Fibroblast of gingiva (primary cell): ENCODE results near the gene HIVEP2.

Experiments used
- DNase-seq: peaks from one replicate; pipeline ENCODE4 v3.0.0-alpha.2; 2011; ENCODE audit warnings: low read depth

The HIVEP2 gene

DNA sequence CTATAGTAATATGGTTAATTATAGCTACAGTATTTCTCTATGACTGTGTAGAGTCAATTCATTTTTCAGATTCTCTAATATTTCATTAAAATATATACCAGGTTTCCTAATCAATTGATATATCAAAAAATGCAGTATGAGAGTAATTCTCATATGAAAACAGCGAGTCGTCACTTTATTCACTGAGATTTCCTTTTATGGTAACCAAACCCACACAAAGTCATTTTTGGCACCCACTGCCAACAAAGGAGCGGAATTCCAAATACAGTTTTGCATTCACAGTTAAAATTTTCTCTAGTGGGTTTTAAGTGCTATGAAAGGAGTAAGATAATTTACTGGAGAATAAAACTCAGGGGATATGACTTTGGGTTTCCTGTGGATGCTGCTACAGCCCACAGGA, 163.8 kb downstream of the HIVEP2 start:
- DNase-seq = no peak

GRCh38 chr6:142773859-142774648, 170.9 kb downstream of the HIVEP2 start:
- no peak for DNase-seq

GRCh38 chr6:142773324-142773723, 171.7 kb downstream of the HIVEP2 start:
- DNase-seq = no peak

DNA sequence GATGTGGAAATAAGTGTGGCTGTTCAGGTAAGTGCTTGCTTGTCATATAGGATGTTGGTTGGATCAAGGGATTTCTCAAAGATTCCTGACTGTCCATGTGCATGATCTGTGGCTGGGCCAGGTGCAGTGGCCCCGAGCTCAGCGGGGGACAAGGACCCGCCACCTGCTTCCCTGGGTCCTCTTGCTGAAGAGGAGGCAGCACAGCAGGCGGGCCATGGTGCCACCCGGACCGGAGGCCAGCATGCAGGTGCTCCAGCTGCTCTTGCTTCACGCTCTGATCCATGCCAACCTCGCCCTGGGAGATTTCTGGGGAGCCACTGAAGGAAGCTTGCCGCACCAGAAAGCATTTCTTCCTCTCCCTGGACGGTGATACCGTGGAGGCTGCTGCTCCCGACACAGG, 173.8 kb downstream of the HIVEP2 start:
- DNase-seq = no peak

- DNase-seq = no peak
These were observed 179.7 kb downstream of the HIVEP2 start for GRCh38 chr6:142765306-142765705.

GRCh38 chr6:142764311-142764710, 180.7 kb downstream of the HIVEP2 start:
- no peak for DNase-seq

DNA sequence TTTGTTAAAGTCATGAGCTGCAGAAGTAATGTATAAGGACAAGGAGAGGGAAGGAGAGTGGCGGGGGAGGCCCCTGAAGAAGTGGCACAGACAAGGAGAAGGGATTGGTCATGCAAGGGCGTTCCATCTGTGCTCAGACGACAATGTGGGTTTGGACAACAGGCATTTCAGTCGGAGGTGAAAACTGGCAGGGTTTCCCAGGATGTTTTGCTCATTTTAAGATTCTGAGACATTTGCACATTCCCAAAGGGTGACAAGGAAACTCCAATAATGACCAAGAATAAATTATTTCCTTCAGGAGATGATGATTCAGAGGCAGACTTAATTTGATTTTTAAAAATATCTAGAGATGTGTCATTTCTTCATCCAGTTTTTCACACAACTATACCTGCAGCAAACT, 181.8 kb downstream of the HIVEP2 start:
- DNase-seq = no peak

DNA sequence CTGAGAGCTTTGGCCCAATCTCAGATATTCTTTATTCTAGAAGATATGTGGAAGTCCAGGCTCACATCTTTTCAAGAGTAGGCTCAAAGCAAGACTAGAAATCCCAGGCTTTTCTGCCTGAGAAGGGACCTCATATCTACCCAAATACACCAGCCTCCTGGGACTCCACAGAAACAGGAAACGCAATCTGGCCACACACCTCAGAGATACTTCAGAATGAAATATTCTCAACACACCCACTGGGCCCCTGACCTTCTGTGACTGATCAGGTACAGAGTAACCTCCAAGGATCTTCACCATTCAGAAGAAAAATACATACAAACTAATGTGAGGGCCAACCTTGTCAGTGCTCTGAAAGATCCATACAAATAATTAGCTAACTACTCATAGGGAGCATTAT, 183.2 kb downstream of the HIVEP2 start:
- DNase-seq = no peak

GRCh38 chr6:142760152-142760551, 184.8 kb downstream of the HIVEP2 start:
- DNase-seq = peak; percentile 46

- DNase-seq = no peak
These were observed 186.3 kb downstream of the HIVEP2 start for GRCh38 chr6:142758629-142759025.

DNA sequence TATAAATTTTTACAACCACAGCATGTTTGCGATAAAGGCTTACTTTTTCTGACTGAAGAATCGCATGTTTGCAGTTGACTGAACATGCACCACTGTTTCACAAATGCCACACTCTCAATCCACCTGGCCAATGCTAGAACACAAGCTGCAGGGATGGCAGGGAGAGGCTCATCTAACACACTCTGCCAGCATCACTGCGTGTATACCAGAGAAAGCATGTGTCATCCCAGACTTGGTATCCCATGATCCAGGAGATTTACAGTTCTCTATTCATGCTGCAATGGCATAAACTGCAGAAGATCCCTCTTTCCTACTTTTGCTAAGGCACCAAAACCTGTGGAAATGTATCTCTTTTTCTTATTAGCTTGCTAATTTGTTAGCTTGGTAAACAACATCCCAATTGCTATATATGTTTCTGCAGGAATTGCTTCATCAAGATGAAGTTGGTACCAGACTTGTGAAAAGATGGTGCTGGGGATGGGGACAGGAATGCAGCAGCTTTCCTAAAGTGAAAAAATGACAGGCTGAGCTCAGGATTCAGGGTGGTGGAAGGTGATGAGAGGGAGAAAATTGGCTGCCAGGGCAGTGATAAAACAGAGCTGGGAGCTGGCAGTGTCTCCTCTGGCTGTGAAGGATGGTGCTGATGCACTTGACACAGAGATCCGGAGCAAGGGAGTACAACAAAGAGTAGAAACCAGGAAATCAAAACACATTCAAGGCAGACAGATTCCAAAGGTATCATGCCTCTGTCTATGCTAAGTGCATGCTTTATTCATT, 186.9 kb downstream of the HIVEP2 start:
- no peak for DNase-seq

DNA sequence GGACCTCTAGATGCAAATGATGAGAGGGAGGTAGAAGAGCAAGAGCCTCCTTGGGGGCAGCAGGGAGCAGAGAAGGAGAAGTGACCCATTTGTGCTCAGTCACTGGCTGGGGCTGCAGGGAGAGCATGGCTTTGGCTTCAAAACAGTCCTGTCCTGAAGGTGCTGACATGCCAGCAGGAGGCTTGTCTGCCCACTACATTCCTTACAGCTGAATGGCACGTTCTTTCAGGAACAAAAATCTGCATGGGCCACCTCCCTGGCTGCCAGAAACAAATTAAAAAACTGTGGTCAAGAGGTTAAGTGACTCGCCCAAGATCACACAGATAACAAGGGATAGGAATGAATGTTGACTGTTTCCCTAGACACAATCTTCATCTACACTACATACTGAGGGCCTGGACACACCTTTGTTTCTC, 188.8 kb downstream of the HIVEP2 start:
- DNase-seq = peak; percentile 9

DNA sequence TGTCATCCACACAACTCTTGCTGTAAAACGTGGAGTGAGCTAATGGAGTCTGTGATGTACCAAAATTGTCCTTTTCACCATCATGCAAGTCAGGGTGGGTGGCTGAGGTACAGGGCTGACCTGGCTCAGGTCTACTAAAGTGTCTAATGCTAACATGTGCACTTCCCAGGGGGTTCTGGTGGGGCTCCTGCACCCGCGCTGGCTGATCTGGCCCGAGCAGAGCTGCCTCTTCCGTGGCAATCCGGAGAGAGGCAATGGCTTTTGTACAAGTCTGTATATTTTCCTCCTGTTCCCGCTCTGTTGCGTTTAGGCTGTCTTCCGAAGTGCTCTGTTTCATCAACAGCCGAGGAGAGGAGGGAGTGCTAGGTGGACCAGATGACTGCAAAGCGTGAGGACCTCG, 191.8 kb downstream of the HIVEP2 start:
- DNase-seq = no peak

DNA sequence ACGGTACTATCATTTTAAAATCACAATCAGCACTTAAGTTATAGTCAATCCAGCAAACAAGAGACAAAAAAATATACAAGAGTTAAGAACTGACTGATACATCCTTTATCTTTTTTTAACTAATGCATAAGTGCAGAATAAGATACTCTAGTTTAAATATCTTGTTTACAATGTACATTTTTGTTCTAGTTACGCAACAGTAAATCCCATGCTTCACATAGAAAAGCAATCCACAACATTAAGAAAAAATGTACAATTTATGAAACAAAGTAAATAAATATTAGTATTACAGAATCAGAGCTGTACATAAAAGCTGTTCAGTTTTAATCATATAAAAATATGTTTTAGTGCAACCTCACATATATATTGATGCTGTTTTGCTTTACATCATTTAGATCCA, 192.6 kb downstream of the HIVEP2 start:
- peak; percentile 25 for DNase-seq

- DNase-seq = no peak
These were observed 193.5 kb downstream of the HIVEP2 start for GRCh38 chr6:142751452-142751851.

DNA sequence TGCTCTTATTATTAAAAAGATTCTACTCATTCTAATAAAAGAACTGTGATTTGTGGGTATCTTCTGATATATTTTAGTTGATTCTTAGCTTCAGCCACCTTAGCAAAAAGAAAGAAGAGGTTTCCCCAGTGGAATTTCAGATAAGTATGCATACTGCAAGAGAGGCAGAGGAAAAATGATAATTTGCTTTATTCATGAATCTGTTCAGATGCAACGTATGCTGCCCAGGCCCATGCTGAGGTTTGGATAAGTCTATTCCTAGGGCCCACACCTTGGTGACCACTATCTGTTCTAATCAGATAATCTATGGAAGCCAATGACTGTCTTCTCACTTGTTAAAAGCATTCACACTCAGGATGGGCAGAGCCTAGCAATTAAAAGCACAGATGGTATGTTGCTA, 194.0 kb downstream of the HIVEP2 start:
- DNase-seq = no peak

- DNase-seq = no peak
These were observed 195.4 kb downstream of the HIVEP2 start for GRCh38 chr6:142749556-142749955.

DNA sequence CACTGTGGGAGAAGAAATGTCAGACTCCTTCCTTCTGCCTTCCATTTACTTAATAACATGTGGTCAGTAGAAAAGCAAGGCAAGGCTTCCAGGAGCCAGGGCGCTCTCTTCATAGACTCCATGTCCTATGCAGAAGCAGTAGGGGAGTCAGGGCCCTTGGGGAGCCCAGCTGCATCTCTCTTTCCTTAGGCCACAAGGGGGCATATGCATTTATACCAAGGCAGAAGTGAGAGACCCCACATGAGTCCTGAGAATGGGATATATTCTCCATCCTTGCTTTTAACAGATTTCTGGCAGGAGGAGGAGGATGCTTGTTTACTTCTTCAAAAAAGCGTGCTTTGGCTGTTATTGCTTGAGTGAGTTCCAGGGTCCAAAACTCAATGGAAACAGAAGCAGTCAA, 198.5 kb downstream of the HIVEP2 start:
- DNase-seq = no peak

GRCh38 chr6:142744836-142745235, 200.1 kb downstream of the HIVEP2 start:
- DNase-seq = no peak

DNA sequence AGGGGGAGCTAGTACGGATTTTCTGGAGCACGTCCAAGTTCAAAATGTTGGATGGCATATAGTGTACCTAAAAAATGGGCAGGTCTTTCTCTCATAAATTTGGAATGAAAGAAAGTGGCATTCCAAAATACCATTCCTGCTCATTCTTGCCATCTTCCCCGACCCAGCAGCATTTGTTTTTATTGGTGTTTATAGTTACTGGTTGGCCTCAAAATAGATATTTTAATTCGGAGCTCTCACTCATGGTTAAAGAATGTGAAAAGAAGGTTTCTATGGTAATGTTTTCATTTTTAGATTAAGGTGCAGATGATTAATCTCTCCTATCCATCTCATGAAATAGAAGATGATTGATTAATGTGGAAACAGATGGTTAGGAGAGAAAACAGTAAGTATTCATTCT, 204.5 kb downstream of the HIVEP2 start:
- no peak for DNase-seq

DNA sequence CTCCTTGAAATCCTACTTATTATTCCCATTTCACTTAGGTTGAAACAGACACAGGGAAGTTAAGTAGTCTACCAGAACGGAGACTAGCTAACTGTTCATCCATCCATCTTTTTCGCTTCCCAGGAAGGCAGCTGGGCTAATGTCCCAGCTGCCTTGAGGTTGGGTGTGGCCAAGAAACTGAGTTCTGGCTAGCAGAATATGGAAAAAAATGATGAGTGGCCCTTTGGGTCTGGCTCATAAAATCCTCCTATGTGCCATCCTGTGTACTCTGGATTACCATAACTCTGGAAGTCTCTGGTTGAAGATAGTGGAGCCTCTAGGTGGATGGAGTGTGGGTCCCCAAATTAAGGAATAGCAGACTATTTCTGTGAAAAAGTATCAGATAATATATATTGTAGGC, 206.2 kb downstream of the HIVEP2 start:
- DNase-seq = no peak

- DNase-seq = no peak
These were observed 207.0 kb downstream of the HIVEP2 start for GRCh38 chr6:142738035-142738396.

DNA sequence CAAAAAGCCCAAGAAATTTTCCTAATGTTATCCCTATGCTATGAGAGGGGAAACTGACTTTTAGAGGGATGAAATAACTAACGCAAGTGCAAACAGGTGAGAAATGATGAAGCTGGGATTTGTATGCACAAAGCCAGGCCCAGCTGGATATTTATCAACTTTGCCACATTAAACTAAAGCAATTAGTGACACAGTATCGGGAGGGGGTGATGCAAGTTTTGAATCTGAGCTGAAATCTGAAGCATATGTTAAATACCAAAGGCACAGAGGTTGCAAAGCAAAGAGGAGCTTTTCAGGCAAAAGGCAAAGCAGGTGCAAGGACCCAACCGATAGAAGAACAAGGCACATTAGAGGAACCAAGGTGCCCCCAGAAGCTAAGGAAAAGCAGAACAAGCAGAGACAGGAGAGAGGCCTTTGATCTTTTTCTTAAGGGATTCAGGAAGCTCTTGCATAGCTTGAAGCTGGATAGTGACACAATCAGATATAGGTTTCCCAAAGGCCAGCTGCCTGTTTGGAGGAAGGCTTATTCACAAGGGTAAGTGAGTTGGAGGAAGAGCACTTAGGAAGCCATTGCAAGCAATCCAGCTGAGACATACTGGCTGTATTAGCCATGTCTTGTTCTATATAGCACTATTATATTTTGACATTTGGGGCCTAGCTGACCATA, 207.5 kb downstream of the HIVEP2 start:
- no peak for DNase-seq
